ENCODE results near the gene BCL7B.

DNA sequence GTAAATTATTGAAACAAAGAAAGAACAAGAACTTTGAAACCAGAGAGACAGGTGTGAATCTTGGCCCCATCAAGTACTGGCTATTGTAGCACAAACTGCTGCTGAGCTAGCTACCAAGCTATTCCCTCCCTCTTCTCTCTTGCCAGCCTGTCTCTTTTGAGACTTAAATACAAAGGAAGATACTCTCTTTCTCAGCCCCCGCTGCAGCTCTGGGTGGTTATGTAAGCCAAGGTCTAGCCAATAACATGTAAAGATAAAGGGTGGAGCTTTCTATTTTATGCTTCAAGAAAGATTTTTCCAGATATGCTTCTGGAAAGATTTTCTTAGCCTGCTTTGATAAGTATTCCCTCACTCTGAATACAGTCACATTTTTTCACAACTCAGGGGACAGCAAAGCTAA lies 52.6 kb downstream of the BCL7B start:
- TF ChIP-seq, protein P1, sequence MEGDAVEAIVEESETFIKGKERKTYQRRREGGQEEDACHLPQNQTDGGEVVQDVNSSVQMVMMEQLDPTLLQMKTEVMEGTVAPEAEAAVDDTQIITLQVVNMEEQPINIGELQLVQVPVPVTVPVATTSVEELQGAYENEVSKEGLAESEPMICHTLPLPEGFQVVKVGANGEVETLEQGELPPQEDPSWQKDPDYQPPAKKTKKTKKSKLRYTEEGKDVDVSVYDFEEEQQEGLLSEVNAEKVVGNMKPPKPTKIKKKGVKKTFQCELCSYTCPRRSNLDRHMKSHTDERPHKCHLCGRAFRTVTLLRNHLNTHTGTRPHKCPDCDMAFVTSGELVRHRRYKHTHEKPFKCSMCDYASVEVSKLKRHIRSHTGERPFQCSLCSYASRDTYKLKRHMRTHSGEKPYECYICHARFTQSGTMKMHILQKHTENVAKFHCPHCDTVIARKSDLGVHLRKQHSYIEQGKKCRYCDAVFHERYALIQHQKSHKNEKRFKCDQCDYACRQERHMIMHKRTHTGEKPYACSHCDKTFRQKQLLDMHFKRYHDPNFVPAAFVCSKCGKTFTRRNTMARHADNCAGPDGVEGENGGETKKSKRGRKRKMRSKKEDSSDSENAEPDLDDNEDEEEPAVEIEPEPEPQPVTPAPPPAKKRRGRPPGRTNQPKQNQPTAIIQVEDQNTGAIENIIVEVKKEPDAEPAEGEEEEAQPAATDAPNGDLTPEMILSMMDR (IDR thresholded peaks at IDR 0.05), result no peak
- TF ChIP-seq EP300 (IDR thresholded peaks at IDR 0.05), result no peak

All from ovary (tissue), 3 donors.